GM23248 (cell line): ENCODE results near the gene ANKLE2. TPM values are rescaled to one million over a fixed set of nuclear protein-coding genes. Genes with fewer than 3 reads are reported as not detected.

ENCODE experiments used
- DNase-seq: peaks from one replicate; pipeline ENCODE4 v3.0.0-alpha.2; 2015
- H2AFZ ChIP-seq: fragments of 200-600 bp; sonication (generic); 2 replicates; pipeline ENCODE4 v1.6.1; 2016; ENCODE audit warnings: antibody characterized with exemption
- H3F3A ChIP-seq: fragments of 200-600 bp; sonication (generic); 2 replicates; pipeline ENCODE4 v1.6.1; 2016; ENCODE audit warnings: mild to moderate bottlenecking, antibody characterized with exemption, mixed run types; ENCODE audit not compliant: insufficient read depth
- H3K27ac ChIP-seq: fragments of 200-600 bp; sonication (generic); 2 replicates; pipeline ENCODE4 v1.5.1; 2016; ENCODE audit warnings: mild to moderate bottlenecking
- H3K27me3 ChIP-seq: fragments of 200-600 bp; sonication (generic); replicated peaks from 2 replicates; pipeline ENCODE4 v1.6.1; 2016; ENCODE audit warnings: mild to moderate bottlenecking; ENCODE audit not compliant: insufficient read depth
- H3K36me3 ChIP-seq: fragments of 200-600 bp; sonication (generic); 2 replicates; pipeline ENCODE4 v1.6.1; 2016; ENCODE audit warnings: low read depth, mild to moderate bottlenecking
- H3K4me1 ChIP-seq: fragments of 200-600 bp; sonication (generic); 2 replicates; pipeline ENCODE4 v1.6.1; 2016; ENCODE audit warnings: mild to moderate bottlenecking; ENCODE audit not compliant: insufficient read depth
- H3K4me2 ChIP-seq: fragments of 200-600 bp; sonication (generic); one replicate; pipeline ENCODE4 v1.6.1; 2016; ENCODE audit warnings: mild to moderate bottlenecking; ENCODE audit not compliant: unreplicated experiment
- H3K4me3 ChIP-seq: fragments of 200-600 bp; sonication (generic); 2 replicates; pipeline ENCODE4 v1.5.1; 2016; ENCODE audit warnings: mild to moderate bottlenecking
- H3K79me2 ChIP-seq: fragments of 200-600 bp; sonication (generic); 2 replicates; pipeline ENCODE4 v1.6.1; 2016; ENCODE audit warnings: mild to moderate bottlenecking; ENCODE audit not compliant: insufficient read depth
- H3K9ac ChIP-seq: fragments of 200-600 bp; sonication (generic); 2 replicates; pipeline ENCODE4 v1.6.1; 2016; ENCODE audit warnings: mild to moderate bottlenecking
- H3K9me2 ChIP-seq: fragments of 200-600 bp; sonication (generic); 2 replicates; pipeline ENCODE4 v1.6.1; 2016; ENCODE audit warnings: mixed run types, mild to moderate bottlenecking, moderate library complexity; ENCODE audit not compliant: insufficient read depth
- H3K9me3 ChIP-seq: fragments of 200-600 bp; sonication (generic); one replicate; pipeline ENCODE4 v1.6.1; 2017; ENCODE audit warnings: low read depth
- H4K20me1 ChIP-seq: fragments of 200-600 bp; sonication (generic); 2 replicates; pipeline ENCODE4 v1.6.0; 2016; ENCODE audit not compliant: insufficient read depth
- EZH2 ChIP-seq: fragments of 200-600 bp; sonication (generic); IDR thresholded peaks from 2 replicates; pipeline ENCODE4 v1.6.1; 2018; ENCODE audit warnings: antibody characterized with exemption, mild to moderate bottlenecking; ENCODE audit not compliant: insufficient read depth, poor library complexity, severe bottlenecking
- EZH2phosphoT487 ChIP-seq: fragments of 200-600 bp; sonication (generic); IDR thresholded peaks from 2 replicates; pipeline ENCODE4 v1.6.1; 2018; ENCODE audit warnings: antibody characterized with exemption, moderate library complexity, mild to moderate bottlenecking, low read depth; ENCODE audit not compliant: insufficient read depth
- WGBS, 2 experiments: methylation state at CpG; one replicate each; pipeline ENCODE4 v1.1.6; 2015 to 2017; ENCODE audit warnings: low lambda C conversion rate in 2 of 2, low coverage in 1 of 2; ENCODE audit errors: missing lambda C conversion rate in 2 of 2; 5-methylcytosine and 5-hydroxymethylcytosine counted together
- in situ Hi-C: fragments of 300-500 bp; cut with MboI; formaldehyde crosslinking; loops from 2 replicates; pipeline ENCODE4 v1.15.0; 2020
- polyA plus RNA-seq: library from polyadenylated mRNA; unstranded; fragments of >200 nt; fragmentation: Nextera tagmentation; extraction: Ambion mirVana; gene quantifications from 2 replicates; pipeline ENCODE4 v1.2.1, GENCODE V29; 2016
- total RNA-seq: library from RNA; depleted of rRNA; stranded (reverse); fragments of >200 nt; shearing (Covaris generic); gene quantifications from 2 replicates; pipeline ENCODE4 v1.2.3, GENCODE V29; 2014

ANKLE2 gene
- total and polyA plus RNA-seq, 2 experiments from 2014 or later, result 49.4 to 69.6 TPM

DNA sequence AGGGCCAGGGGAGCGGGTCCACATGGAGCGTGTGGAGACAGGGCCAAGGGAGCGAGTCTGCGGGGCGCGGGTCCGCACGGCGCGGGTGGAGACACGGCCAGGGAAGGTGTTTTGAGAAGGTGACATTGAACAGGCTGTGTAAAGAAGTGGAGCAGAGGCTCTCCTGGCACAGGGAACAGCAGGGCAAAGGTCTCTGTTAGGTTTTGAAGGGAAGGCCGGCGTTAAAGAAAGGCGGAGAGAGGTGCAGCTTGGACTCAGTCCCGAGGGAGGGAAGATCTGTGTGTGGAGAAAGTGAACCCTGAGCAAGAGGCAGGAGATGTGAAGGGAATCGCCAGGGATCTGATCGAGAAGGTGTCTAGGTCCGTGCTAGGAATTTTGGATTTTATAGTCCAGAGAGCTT is 72.4 kb downstream of the ANKLE2 start:
- no peak overlapping the region for H3K4me2 ChIP-seq
- H3F3A ChIP-seq, result peaks cover 9% of the 10 kb centered on the region; the same call in 1 of the 2 replicates
- WGBS, 2 experiments, result 86 to 89% methylated on average over 14 to 18 of the region's 18 CpGs
- DNase-seq, result no peak
- H3K4me3 ChIP-seq, result no peak overlapping the region
- TF ChIP-seq EZH2, result no peak
- TF ChIP-seq EZH2phosphoT487, result no peak
- no peak overlapping the region for H2AFZ ChIP-seq
- H3K4me1 ChIP-seq, result no peaks in the 10 kb centered on the region
- H3K27me3 ChIP-seq, result no peaks in the 10 kb centered on the region
- H3K36me3 ChIP-seq, result no peaks in the 10 kb centered on the region
- no peaks in the 10 kb centered on the region for H4K20me1 ChIP-seq
- H3K9me2 ChIP-seq, result no peaks in the 10 kb centered on the region
- peaks cover 15% of the 10 kb centered on the region for H3K79me2 ChIP-seq
- no peak overlapping the region for H3K9ac ChIP-seq
- no peak overlapping the region for H3K27ac ChIP-seq
- in situ Hi-C loops, result no loop called here
- H3K9me3 ChIP-seq, result no peaks in the 10 kb centered on the region

DNA sequence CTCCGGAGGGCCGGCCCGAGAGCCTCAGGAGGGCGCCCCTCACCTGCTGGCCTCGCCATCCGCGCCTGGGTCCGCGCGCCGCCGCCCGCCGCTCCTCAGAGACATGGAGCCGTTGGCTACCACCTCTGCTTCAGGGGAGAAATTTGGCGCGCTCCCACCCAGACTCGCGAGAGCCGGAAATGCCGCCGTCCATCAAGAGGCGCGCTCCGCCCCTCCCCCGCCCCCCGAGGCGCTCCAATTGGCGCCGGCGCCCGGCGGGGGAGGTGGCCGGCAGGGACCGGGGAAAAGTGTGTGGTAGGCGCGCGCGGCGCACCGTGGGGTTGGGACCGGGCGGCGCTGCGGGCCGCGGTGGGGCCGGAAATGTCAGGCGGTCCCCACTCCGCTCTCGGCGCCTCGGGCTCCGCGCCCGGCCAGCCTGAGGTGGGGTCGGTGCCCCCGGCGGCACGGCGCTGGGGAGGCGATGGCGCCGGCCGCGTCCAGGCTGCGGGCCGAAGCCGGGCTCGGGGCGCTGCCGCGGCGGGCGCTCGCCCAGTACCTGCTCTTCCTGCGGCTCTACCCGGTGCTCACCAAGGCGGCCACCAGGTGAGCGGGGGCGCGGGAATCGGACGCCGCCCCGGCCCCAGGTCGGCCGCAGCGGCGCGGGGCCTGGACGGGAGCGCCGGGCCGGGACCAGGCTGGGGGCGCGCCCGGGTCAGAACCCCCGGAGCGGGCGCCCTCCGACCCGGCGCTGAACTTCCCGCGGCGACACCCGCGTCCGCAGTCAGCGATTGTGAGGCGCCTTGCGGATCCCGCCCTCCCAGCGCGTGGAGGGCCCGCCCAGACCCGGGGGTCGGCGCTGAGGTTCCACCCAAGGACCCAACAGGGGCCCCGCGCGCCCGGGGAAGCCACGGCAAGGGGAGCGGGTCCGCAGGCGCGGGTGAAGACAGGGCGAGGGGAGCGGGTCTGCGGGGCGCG is 74.1 kb downstream of the ANKLE2 start, which contains the start of the genes POLE and PXMP2:
POLE (minus strand) TSS at position 132 of the 954 bp plus-strand sequence; CDS start at position 105, 27 bp downstream.
PXMP2 (plus strand) TSS at position 377 of the 954 bp plus-strand sequence; CDS start at position 461, 84 bp downstream.
- DNase-seq, result peak; percentile 97
- peak within 1 kb of the TSS; percentile 21; the same call in 1 of the 2 replicates for H3K27ac ChIP-seq

DNA sequence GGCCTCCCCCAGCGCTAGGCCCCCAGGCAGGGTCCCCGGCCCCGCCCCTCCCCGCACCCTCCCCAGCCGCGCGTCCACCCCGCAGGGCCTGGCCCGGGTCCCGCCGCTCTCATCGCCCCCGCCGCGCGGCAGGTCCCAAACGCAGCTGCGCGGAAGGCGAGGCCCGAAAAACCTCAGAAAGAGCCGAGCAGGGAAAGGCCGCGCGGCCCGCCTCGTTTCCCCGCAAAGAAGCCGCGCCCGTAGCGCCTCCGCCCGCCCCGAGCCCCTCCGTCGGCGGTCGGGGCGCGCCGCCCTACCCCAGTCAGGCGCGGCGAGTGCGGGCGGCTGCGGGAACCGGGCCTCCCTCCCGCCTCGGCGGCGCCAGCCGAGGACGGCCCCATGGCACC is 74.8 kb downstream of the ANKLE2 start:
- no peak for TF ChIP-seq EZH2phosphoT487
- TF ChIP-seq EZH2, result no peak
- H3K27ac ChIP-seq, result peak overlapping the region; percentile 21; the same call in 1 of the 2 replicates
- no peaks in the 10 kb centered on the region for H3K4me1 ChIP-seq
- in situ Hi-C loops, result no loop called here
- H3K27me3 ChIP-seq, result no peaks in the 10 kb centered on the region
- peaks cover 34% of the 10 kb centered on the region for H3K79me2 ChIP-seq
- peak; percentile 70 for DNase-seq
- 1 to 2% methylated on average over 19 to 41 of the region's 55 CpGs for WGBS, 2 experiments
- no peaks in the 10 kb centered on the region for H3K36me3 ChIP-seq
- no peaks in the 10 kb centered on the region for H3K9me3 ChIP-seq
- H2AFZ ChIP-seq, result peak overlapping the region; percentile 66
- H4K20me1 ChIP-seq, result no peaks in the 10 kb centered on the region
- H3K4me3 ChIP-seq, result peak overlapping the region; percentile 84
- H3K9me2 ChIP-seq, result no peaks in the 10 kb centered on the region
- H3K9ac ChIP-seq, result peak overlapping the region; percentile 85
- peaks cover 9% of the 10 kb centered on the region; the same call in 1 of the 2 replicates for H3F3A ChIP-seq
- H3K4me2 ChIP-seq, result peak overlapping the region; percentile 74

More for the DNA sequence above, 74.1 kb downstream of the ANKLE2 start, which contains the start of the genes POLE and PXMP2:
- no peaks in the 10 kb centered on the region for H3K27me3 ChIP-seq
- TF ChIP-seq EZH2 (no peak), EZH2phosphoT487 (no peak)
- H3K9ac ChIP-seq, result peak within 1 kb of the TSS; percentile 85
- no peaks in the 10 kb centered on the region for H3K9me2 ChIP-seq
- no peaks in the 10 kb centered on the region for H3K36me3 ChIP-seq
- no peaks in the 10 kb centered on the region for H4K20me1 ChIP-seq
- peak within 1 kb of the TSS; percentile 84 for H3K4me3 ChIP-seq
- peak within 1 kb of the TSS; percentile 74 for H3K4me2 ChIP-seq
- H3K9me3 ChIP-seq, result no peaks in the 10 kb centered on the region
- in situ Hi-C loops, result no loop called here
- H3K4me1 ChIP-seq, result no peaks in the 10 kb centered on the region
- H3K79me2 ChIP-seq, result peaks cover 27% of the 10 kb centered on the region
- H3F3A ChIP-seq, result peaks cover 9% of the 10 kb centered on the region; the same call in 1 of the 2 replicates
- H2AFZ ChIP-seq, result peak within 1 kb of the TSS; percentile 66
- WGBS, 2 experiments, result 2% methylated on average over 67 to 110 of the region's 134 CpGs

DNA sequence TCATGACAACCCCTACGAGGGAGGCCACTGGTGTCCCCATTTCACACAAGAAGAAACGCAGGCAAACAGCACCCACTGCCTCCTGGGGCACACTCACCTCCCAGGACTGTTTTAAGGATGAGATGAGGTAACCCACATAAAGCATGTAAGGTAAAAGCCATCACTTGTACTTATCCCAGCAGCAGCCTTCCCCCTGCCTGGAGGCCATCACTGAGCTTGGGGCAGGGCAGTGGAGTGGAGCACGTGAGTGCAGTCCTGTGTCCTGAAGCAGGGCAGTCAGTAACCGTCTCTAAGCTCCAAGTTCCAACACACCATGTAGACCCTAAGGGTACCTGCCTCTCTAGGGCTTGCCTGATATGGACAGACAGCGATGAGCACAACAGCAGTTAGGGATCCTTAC is 76.2 kb downstream of the ANKLE2 start:
- no peaks in the 10 kb centered on the region for H3K4me1 ChIP-seq
- H3K4me2 ChIP-seq, result no peak overlapping the region
- in situ Hi-C loops, result no loop called here
- peaks cover 48% of the 10 kb centered on the region for H3K79me2 ChIP-seq
- H3K9me3 ChIP-seq, result no peaks in the 10 kb centered on the region
- no peak for TF ChIP-seq EZH2phosphoT487
- no peak for TF ChIP-seq EZH2
- H3K4me3 ChIP-seq, result no peak overlapping the region
- H2AFZ ChIP-seq, result no peak overlapping the region
- no peaks in the 10 kb centered on the region for H4K20me1 ChIP-seq
- no peaks in the 10 kb centered on the region for H3K36me3 ChIP-seq
- no peaks in the 10 kb centered on the region for H3K27me3 ChIP-seq
- H3F3A ChIP-seq, result peaks cover 9% of the 10 kb centered on the region; the same call in 1 of the 2 replicates
- H3K9ac ChIP-seq, result no peak overlapping the region
- WGBS, 2 experiments, result 58% methylated on average over 5 of the region's 5 CpGs
- DNase-seq, result no peak
- no peak overlapping the region for H3K27ac ChIP-seq
- H3K9me2 ChIP-seq, result no peaks in the 10 kb centered on the region
